Spinal cord (tissue), 4 donors: ENCODE measurements around the gene PRSS56. TPM values are rescaled to one million over a fixed set of nuclear protein-coding genes. Genes with fewer than 3 reads are reported as not detected.

Experiments used
- polyA plus RNA-seq, 2 donors: library from polyadenylated mRNA; unstranded; fragments of 120-200 nt; gene quantifications; one replicate each; pipeline ENCODE4 v1.2.1, GENCODE V29; 2013; ENCODE audit not compliant: insufficient read length in 2 of 2
- total RNA-seq, 2 donors: library from RNA; depleted of rRNA in 1 of 2; stranded (reverse); fragments of 120-200 nt in 1 of 2; fragments of >200 nt in 1 of 2; gene quantifications; one replicate each; pipeline versions ENCODE4 v1.2.3 to v1.2.4, GENCODE V29; 2013 to 2014

Gene PRSS56
- total and polyA plus RNA-seq, 4 donors: 0.89 to 5.8 (median 3.1) TPM

Other genes with a start within 250 kb of the PRSS56 start
- gene ALPP, start 141.6 kb upstream of the PRSS56 start, total RNA-seq: under 1 TPM in 1 of 2 donors, not detected in 1; 0.06 TPM
- under 1 TPM; 0.10 to 0.30 TPM for gene ALPP, start 141.6 kb upstream of the PRSS56 start, polyA plus RNA-seq
- gene ALPG, start 113.5 kb upstream of the PRSS56 start, total RNA-seq: not detected
- gene ALPG, start 113.5 kb upstream of the PRSS56 start, polyA plus RNA-seq: under 1 TPM; 0.09 to 0.13 TPM
- gene ALPI, start 64.2 kb upstream of the PRSS56 start, total RNA-seq: under 1 TPM in 1 of 2 donors, not detected in 1; 0.20 TPM
- gene ALPI, start 64.2 kb upstream of the PRSS56 start, polyA plus RNA-seq: not detected
- 10 to 100 TPM; 23.5 to 25.2 TPM for gene ECEL1, start 32.6 kb upstream of the PRSS56 start, total RNA-seq
- gene ECEL1, start 32.6 kb upstream of the PRSS56 start, polyA plus RNA-seq: 10 to 100 TPM; 80.4 to 82.6 TPM
- under 1 TPM; 0.10 to 0.17 TPM for gene CHRND, start 5.8 kb downstream of the PRSS56 start, total RNA-seq
- gene CHRND, start 5.8 kb downstream of the PRSS56 start, polyA plus RNA-seq: under 1 TPM; 0.40 to 0.74 TPM
- under 1 TPM in 1 of 2 donors, not detected in 1; 0.06 TPM for gene CHRNG, start 19.3 kb downstream of the PRSS56 start, total RNA-seq
- under 1 TPM; 0.35 TPM for gene CHRNG, start 19.3 kb downstream of the PRSS56 start, polyA plus RNA-seq
- gene TIGD1, start 30.2 kb downstream of the PRSS56 start, total RNA-seq: 10 to 100 TPM in 1 of 2 donors, 1 to 10 TPM in 1; 5.9 to 11.1 TPM
- gene TIGD1, start 30.2 kb downstream of the PRSS56 start, polyA plus RNA-seq: 10 to 100 TPM in 1 of 2 donors, 1 to 10 TPM in 1; 9.8 to 10.8 TPM
- gene EIF4E2, start 30.3 kb downstream of the PRSS56 start, total RNA-seq: 10 to 100 TPM; 37.4 to 84.4 TPM
- gene EIF4E2, start 30.3 kb downstream of the PRSS56 start, polyA plus RNA-seq: 10 to 100 TPM; 71.7 to 72.7 TPM
- 10 to 100 TPM in 1 of 2 donors, 1 to 10 TPM in 1; 6.5 to 13.7 TPM for gene EFHD1, start 113.2 kb downstream of the PRSS56 start, total RNA-seq
- 10 to 100 TPM; 42.9 to 49.0 TPM for gene EFHD1, start 113.2 kb downstream of the PRSS56 start, polyA plus RNA-seq
- 10 to 100 TPM; 81.5 to 98.7 TPM for gene GIGYF2, start 176.9 kb downstream of the PRSS56 start, total RNA-seq
- gene GIGYF2, start 176.9 kb downstream of the PRSS56 start, polyA plus RNA-seq: 10 to 100 TPM; 38.9 to 49.5 TPM